Epithelial cell of esophagus (primary cell): ENCODE measurements around the gene CDKL1.
"Not testable (repeated sequence)": the region's sequence is repeated elsewhere in the genome, so short reads cannot be mapped to it uniquely, and the experiment has no call there.

Experiments used
- DNase-seq: peaks from one replicate; pipeline ENCODE4 v3.0.0; 2010; ENCODE audit warnings: low read depth
- H3K4me3 ChIP-seq: 2 replicates; pipeline ENCODE4 v1.5.1; 2011; ENCODE audit warnings: mild to moderate bottlenecking, low read length, control low read depth
- TF ChIP-seq, protein P1 (sequence below): IDR thresholded peaks from 2 replicates; pipeline ENCODE4 v1.5.1; 2011; ENCODE audit warnings: low read depth, mild to moderate bottlenecking, low read length, control low read depth, inconsistent platforms; ENCODE audit not compliant: insufficient read depth; ENCODE audit errors: missing control alignments

Gene CDKL1

DNA sequence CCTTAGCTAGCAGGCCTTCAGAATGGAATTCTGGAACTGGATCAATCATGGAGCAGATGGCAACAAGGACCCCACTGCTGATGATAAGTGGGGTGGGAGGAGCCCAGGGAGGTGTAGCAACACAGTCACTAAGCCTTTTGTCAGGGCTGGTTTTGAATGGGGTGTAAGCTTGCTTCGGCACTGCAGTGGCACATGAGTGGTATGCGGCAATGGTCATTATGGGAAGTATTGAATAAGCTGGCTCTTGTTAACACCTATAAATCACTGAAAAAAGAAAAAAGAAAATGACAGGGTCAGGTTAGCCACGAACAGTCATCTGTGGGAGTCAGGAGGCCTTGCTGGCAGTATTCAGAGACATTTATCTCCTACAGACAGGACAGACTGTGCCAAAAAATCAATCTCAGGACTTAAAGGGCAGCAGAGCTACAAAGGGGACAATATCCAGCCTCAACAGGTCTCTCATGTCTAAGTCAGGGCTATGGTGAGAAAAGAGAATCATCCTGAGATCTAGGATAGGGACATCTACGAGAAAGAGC lies 19.1 kb downstream of the CDKL1 start:
- TF ChIP-seq, protein P1, sequence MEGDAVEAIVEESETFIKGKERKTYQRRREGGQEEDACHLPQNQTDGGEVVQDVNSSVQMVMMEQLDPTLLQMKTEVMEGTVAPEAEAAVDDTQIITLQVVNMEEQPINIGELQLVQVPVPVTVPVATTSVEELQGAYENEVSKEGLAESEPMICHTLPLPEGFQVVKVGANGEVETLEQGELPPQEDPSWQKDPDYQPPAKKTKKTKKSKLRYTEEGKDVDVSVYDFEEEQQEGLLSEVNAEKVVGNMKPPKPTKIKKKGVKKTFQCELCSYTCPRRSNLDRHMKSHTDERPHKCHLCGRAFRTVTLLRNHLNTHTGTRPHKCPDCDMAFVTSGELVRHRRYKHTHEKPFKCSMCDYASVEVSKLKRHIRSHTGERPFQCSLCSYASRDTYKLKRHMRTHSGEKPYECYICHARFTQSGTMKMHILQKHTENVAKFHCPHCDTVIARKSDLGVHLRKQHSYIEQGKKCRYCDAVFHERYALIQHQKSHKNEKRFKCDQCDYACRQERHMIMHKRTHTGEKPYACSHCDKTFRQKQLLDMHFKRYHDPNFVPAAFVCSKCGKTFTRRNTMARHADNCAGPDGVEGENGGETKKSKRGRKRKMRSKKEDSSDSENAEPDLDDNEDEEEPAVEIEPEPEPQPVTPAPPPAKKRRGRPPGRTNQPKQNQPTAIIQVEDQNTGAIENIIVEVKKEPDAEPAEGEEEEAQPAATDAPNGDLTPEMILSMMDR: no peak
- no peak for DNase-seq
- H3K4me3 ChIP-seq: no peak overlapping the region

DNA sequence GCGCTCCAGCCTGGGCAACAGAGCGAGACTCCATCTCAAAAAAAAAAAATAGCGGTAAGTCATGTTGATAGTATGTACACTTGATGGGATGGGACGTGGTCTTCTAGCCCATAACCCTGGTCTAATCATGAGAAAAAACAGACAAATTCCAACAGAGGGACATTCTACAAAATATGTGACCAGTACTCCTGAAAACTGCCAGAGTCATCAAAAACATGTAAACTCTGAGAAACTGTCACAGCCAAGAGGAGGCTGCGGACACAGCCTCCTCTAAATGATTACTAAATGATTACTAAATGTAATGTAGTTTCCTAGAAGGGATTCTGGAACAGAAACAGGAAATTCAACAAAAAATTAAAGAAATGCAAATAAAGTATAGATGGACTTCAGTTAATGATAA lies 20.9 kb downstream of the CDKL1 start:
- H3K4me3 ChIP-seq: no peak overlapping the region
- DNase-seq: no peak
- TF ChIP-seq, protein P1: no peak

DNA sequence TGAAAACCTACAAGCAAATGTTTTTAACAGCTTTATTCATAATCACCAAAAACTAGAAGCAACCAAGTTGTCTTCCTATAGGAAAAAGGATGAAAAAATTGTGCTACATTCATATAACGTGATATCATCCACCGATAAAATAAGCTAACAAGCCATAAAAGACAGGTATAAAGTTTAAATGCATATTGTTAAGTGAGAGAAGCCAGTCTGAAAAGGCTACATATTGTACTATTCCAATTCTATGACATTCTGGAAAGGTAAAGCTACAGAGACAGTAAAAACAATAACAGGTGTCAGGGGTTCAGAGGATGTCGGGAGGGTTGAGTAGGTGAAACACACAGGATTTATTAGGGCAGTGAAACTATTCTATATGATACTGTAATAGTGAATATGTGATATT lies 22.7 kb downstream of the CDKL1 start:
- H3K4me3 ChIP-seq: no peak overlapping the region
- TF ChIP-seq, protein P1: no peak
- DNase-seq: no peak

GRCh38 chr14:50371546-50371945 lies 25.1 kb downstream of the CDKL1 start:
- H3K4me3 ChIP-seq: no peak overlapping the region
- TF ChIP-seq, protein P1: no peak
- DNase-seq: no peak

DNA sequence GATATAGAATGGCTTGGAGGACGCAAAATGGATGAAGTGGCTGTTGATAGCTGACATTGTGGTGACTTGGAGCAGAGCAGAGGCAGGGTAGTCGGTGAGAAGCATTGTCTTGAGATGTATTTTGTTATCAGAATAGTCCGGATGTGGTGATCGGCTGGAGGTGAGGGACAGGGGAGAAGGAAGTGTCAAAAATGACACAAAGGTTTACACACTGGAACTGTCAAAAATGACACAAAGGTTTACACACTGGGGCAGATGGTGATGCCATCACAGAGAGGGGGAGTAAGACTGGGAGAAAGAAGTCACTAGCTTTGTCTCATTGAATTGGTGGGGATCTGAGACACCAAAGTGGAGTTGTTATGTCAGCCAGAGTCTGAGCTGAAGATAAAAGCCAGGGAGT lies 30.1 kb downstream of the CDKL1 start:
- TF ChIP-seq, protein P1: no peak
- no peak overlapping the region for H3K4me3 ChIP-seq
- DNase-seq: no peak

- DNase-seq: no peak
- H3K4me3 ChIP-seq: no peak overlapping the region
- TF ChIP-seq, protein P1: no peak
These were observed 30.6 kb downstream of the CDKL1 start for GRCh38 chr14:50366115-50366514.

- DNase-seq, H3K4me3 ChIP-seq: not testable (repeated sequence)
These were observed 31.1 kb downstream of the CDKL1 start for GRCh38 chr14:50365572-50365971.
